ENCODE results near the gene SARNP. TPM values are rescaled to one million over a fixed set of nuclear protein-coding genes. Genes with fewer than 3 reads are reported as not detected.

Gene SARNP
- total and polyA plus RNA-seq, 9 of the 15 experiments (the other 6 are each of a cell fraction or from before 2014, with no cell fraction given), result 70.1 to 400 (median 198) TPM

GRCh38 chr12:55817345-55818139, at the start of gene SARNP, which contains the start of gene ORMDL2 (continued):
- TF ChIP-seq AFF4 (CRISPR knock-in tag; IDR thresholded peaks at IDR 0.05) (0 out of 2 replicates have a peak, but pooled peaks have one; percentile 67), ZNF24 (IDR thresholded peaks at IDR 0.05) (no peak), ZNF263 (CRISPR knock-in tag; IDR thresholded peaks at IDR 0.05; ENCODE audit: borderline replicate concordance) (no peak), NEUROD1 (IDR thresholded peaks at IDR 0.05; ENCODE audit: borderline replicate concordance, low read depth, low read length, partially characterized antibody) (peak; percentile 98), ATF1 (CRISPR knock-in tag; IDR thresholded peaks at IDR 0.05) (no peak), ATF1 (tag; IDR thresholded peaks at IDR 0.05) (peak; percentile 95), MIER1 (IDR thresholded peaks at IDR 0.05; ENCODE audit: low read depth) (no peak), SNIP1 (IDR thresholded peaks at IDR 0.05; ENCODE audit: low read depth) (no peak), ZNF76 (CRISPR knock-in tag; IDR thresholded peaks at IDR 0.05; ENCODE audit: borderline replicate concordance) (no peak), MTA3 (IDR thresholded peaks at IDR 0.05; ENCODE audit: borderline replicate concordance) (peak; percentile 59; the same call in 1 of the 2 replicates), ARID1B (IDR thresholded peaks at IDR 0.05) (peak; percentile 48), NFYB (IDR thresholded peaks at IDR 0.05; ENCODE audit: extremely low read depth, insufficient read length) (peak; percentile 95), HNRNPL (IDR thresholded peaks at IDR 0.05; ENCODE audit: low read depth, low read length) (no peak), ZNF41 (CRISPR knock-in tag; conservative IDR thresholded peaks at IDR 0.05) (no peak), U2AF1 (optimal IDR thresholded peaks at IDR 0.05; ENCODE audit: low read depth, low read length) (no peak), PTTG1 (tag; IDR thresholded peaks at IDR 0.05; ENCODE audit: low read depth) (no peak), PHTF2 (CRISPR knock-in tag; IDR thresholded peaks at IDR 0.05) (no peak), NFE2L1 (tag; IDR thresholded peaks at IDR 0.05; ENCODE audit: borderline replicate concordance, low read depth) (no peak), ATF4 (CRISPR knock-in tag; IDR thresholded peaks at IDR 0.05) (no peak), KAT8 (IDR thresholded peaks at IDR 0.05; ENCODE audit: low read depth) (0 out of 2 replicates have a peak, but pooled peaks have one; percentile 23), GTF2A2 (tag; IDR thresholded peaks at IDR 0.05) (no peak), POLR2A (conservative IDR thresholded peaks at IDR 0.05) (peak; percentile 92), SIN3B (IDR thresholded peaks at IDR 0.05; ENCODE audit: low read depth) (peak; percentile 58; the same call in 1 of the 2 replicates), ETS1 (conservative IDR thresholded peaks at IDR 0.05; ENCODE audit: control insufficient read depth, low read depth, low read length) (peak; percentile 45; the same call in 1 of the 2 replicates), RBFOX2 (IDR thresholded peaks at IDR 0.05; ENCODE audit: low read depth, low read length) (peak; percentile 82)

Measured in K562 (cell line).